Measurements from ENCODE around the gene RALGAPA2. TPM values are rescaled to one million over a fixed set of nuclear protein-coding genes. Genes with fewer than 3 reads are reported as not detected.

Gene RALGAPA2
- total and polyA plus RNA-seq, 9 donors = 8.4 to 31.7 (median 19.9) TPM

DNA sequence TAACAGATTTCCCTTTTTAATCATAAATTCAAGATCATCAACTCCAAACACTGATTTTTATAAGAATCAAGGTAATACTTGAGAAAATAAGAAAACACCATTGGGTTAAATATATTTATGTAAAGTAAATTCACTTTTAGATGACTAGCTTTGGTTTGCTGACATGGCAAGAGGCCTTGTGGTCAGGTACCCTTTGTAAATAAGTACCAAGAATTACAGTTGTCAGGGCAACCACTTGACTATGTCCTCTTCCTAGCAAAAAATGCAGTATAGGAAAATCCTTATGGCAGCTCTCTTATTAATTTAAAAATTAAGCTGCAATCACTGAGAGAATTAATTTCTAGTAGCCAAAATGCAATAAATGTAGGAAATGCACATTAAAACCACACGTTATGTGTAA lies 190.7 kb downstream of the RALGAPA2 start:
- no peak overlapping the region for H3K4me3 ChIP-seq
- no peaks in the 10 kb centered on the region for H3K27me3 ChIP-seq
- TF ChIP-seq, protein P1, sequence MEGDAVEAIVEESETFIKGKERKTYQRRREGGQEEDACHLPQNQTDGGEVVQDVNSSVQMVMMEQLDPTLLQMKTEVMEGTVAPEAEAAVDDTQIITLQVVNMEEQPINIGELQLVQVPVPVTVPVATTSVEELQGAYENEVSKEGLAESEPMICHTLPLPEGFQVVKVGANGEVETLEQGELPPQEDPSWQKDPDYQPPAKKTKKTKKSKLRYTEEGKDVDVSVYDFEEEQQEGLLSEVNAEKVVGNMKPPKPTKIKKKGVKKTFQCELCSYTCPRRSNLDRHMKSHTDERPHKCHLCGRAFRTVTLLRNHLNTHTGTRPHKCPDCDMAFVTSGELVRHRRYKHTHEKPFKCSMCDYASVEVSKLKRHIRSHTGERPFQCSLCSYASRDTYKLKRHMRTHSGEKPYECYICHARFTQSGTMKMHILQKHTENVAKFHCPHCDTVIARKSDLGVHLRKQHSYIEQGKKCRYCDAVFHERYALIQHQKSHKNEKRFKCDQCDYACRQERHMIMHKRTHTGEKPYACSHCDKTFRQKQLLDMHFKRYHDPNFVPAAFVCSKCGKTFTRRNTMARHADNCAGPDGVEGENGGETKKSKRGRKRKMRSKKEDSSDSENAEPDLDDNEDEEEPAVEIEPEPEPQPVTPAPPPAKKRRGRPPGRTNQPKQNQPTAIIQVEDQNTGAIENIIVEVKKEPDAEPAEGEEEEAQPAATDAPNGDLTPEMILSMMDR (IDR thresholded peaks at IDR 0.05) = no peak
- no peak for TF ChIP-seq POLR2A (IDR thresholded peaks at IDR 0.05)
- no peak for TF ChIP-seq EP300 (IDR thresholded peaks at IDR 0.05)
- H3K9me3 ChIP-seq = no peaks in the 10 kb centered on the region
- intact Hi-C loops (cut with DNase I) = no loop called here
- H3K27ac ChIP-seq = no peak overlapping the region
- H3K4me1 ChIP-seq (ENCODE audit: insufficient read depth) = no peaks in the 10 kb centered on the region
- DNase-seq = no peak
- WGBS, 3 donors = 95 to 100% (median 98%) methylated on average over 1 of the region's 1 CpG
- no peaks in the 10 kb centered on the region for H3K36me3 ChIP-seq

DNA sequence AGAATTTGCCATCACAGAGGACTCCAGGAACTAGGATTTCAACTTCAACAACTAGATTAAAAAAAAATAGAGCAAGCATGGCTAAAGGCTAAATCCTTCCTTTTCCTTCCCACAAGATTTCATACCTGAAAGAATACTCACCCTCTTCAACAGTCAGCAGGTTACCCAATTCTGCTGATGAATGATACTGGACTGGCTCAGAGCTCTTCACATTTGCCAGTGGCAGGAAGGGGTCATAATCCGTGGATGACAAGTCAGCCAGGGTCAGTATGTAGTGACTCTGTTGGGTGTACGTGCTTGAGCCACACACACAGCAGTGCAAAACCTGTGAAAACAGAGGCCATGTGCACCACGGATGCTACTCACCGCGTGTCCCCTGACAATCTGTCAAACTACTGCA lies 191.7 kb downstream of the RALGAPA2 start:
- Histone ChIP-seq H3K36me3 (no peaks in the 10 kb centered on the region), H3K4me3 (no peak overlapping the region), H3K27ac (no peak overlapping the region), H3K9me3 (no peaks in the 10 kb centered on the region), H3K27me3 (no peaks in the 10 kb centered on the region), H3K4me1 (ENCODE audit: insufficient read depth) (no peaks in the 10 kb centered on the region)
- no peak for DNase-seq
- 86 to 95% (median 88%) methylated on average over 5 of the region's 5 CpGs for WGBS, 3 donors
- intact Hi-C loops (cut with DNase I) = no loop called here
- TF ChIP-seq EP300 (IDR thresholded peaks at IDR 0.05) (no peak), POLR2A (IDR thresholded peaks at IDR 0.05) (no peak)
- TF ChIP-seq, protein P1 (IDR thresholded peaks at IDR 0.05) = no peak

DNA sequence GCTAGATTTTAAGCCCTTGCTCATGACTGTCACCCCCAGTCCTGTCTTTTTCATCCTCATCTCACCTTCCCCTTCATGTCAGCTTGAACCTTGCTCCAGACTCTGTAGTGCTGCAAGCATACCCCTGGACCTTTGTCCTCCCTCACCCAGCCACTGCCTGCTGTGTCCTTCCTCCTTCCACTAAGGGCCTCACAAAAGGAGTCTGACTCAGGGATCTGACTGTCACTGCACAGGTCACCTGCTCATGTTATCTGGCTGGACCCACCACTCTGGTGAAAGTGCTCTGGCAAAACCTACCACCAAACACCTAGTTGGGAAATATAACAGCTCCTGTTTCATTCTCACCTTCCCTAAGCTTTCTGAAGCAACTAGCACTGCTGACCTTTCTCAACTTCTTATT lies 193.2 kb downstream of the RALGAPA2 start:
- no peak for DNase-seq
- intact Hi-C loops (cut with DNase I) = no loop called here
- Histone ChIP-seq H3K36me3 (no peaks in the 10 kb centered on the region), H3K9me3 (no peaks in the 10 kb centered on the region), H3K27me3 (no peaks in the 10 kb centered on the region), H3K4me1 (ENCODE audit: insufficient read depth) (no peaks in the 10 kb centered on the region), H3K4me3 (no peak overlapping the region), H3K27ac (no peak overlapping the region)
- TF ChIP-seq EP300 (IDR thresholded peaks at IDR 0.05) (no peak), POLR2A (IDR thresholded peaks at IDR 0.05) (no peak)
- TF ChIP-seq, protein P1 (IDR thresholded peaks at IDR 0.05) = no peak

DNA sequence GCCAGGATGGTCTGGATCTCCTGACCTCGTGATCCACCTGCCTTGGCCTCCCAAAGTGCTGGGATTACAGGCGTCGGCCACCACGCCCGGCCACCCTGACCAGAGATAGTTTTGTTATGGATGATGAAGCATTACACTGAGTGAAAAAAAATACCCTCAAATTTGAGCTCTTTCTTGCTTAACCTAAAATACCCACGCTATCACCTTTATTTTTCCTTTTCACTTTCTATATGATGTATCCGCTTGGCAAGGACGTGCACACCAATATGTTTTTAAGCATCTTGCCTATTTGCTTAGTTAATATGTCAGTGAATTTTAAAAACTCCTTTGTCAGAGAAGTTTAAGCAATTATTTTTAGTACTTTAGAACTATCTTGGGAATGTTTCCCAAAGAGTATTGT lies 194.2 kb downstream of the RALGAPA2 start:
- WGBS, 3 donors = 90 to 95% (median 90%) methylated on average over 8 of the region's 8 CpGs
- Histone ChIP-seq H3K4me3 (no peak overlapping the region), H3K27me3 (no peaks in the 10 kb centered on the region), H3K4me1 (ENCODE audit: insufficient read depth) (no peaks in the 10 kb centered on the region), H3K9me3 (no peaks in the 10 kb centered on the region), H3K27ac (no peak overlapping the region), H3K36me3 (no peaks in the 10 kb centered on the region)
- no peak for DNase-seq
- TF ChIP-seq EP300 (IDR thresholded peaks at IDR 0.05) (no peak), POLR2A (IDR thresholded peaks at IDR 0.05) (no peak)
- TF ChIP-seq, protein P1 (IDR thresholded peaks at IDR 0.05) = no peak
- intact Hi-C loops (cut with DNase I) = no loop called here

DNA sequence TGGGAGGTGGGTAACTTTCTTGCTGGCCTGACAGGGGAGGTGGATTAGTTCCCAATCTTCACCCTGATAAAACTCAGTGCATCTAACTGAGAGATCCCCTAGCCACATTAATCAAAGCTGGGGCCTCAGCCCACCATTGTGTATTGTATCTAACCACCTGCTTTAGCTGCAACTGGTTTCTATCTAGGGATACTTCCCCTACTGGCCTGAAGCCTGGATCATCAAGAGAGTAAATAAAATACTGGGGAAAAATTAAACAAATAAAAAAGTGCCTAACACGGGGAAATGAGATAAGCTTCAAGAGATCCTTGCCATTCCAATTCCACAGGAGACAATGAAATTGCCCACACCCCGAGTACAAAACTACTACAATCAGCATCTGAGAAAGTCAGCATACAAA lies 195.1 kb downstream of the RALGAPA2 start:
- no peak for DNase-seq
- 44 to 58% (median 49%) methylated on average over 2 of the region's 2 CpGs for WGBS, 3 donors
- Histone ChIP-seq H3K9me3 (no peaks in the 10 kb centered on the region), H3K36me3 (no peaks in the 10 kb centered on the region), H3K4me1 (ENCODE audit: insufficient read depth) (no peaks in the 10 kb centered on the region), H3K4me3 (no peak overlapping the region), H3K27me3 (no peaks in the 10 kb centered on the region), H3K27ac (no peak overlapping the region)
- intact Hi-C loops (cut with DNase I) = no loop called here
- TF ChIP-seq POLR2A (IDR thresholded peaks at IDR 0.05) (no peak), EP300 (IDR thresholded peaks at IDR 0.05) (no peak)
- TF ChIP-seq, protein P1 (IDR thresholded peaks at IDR 0.05) = no peak

Measured in ovary (tissue), 9 donors.